HCT116 (cell line): Measurements from ENCODE around the gene CENPS. TPM values are rescaled to one million over a fixed set of nuclear protein-coding genes. Genes with fewer than 3 reads are reported as not detected.

Experiments used
- ATAC-seq: fragments of 200-7000 bp; cut with Tn5 transposase; 2 replicates; pipeline ENCODE4 v1.9.1; 2020; ENCODE audit warnings: mild to moderate bottlenecking, moderate library complexity
- BruUV-seq: library from RNA; stranded (reverse); fragments of 400-500 nt; replicated peaks from 2 replicates; lab custom pipeline; 2021; lab: Mats Ljungman, UMichigan
- CTCF ChIA-PET: fragments of 300-600 bp; sonication (Branson Sonifier 250); formaldehyde crosslinking; loops from one replicate; lab custom pipeline; 2021; ENCODE audit warnings: antibody characterized with exemption; lab: Charles Lee
- POLR2A ChIA-PET: fragments of 300-600, 350-600 bp; sonication (Branson Sonifier 250); formaldehyde crosslinking; loops from one replicate; lab custom pipeline; 2021; ENCODE audit warnings: antibody characterized with exemption; lab: Charles Lee
- RAD21 ChIA-PET, 2 experiments: fragments of 300-600 bp; sonication (Branson Sonifier 250); formaldehyde crosslinking; loops; one replicate each; lab custom pipeline; 2023; ENCODE audit warnings: low total read pairs in 2 of 2; ENCODE audit not compliant: uncharacterized antibody in 2 of 2, unreplicated experiment in 2 of 2, low non-redundant PET in 1 of 2; lab: Charles Lee
- DNase-seq: peaks from one replicate; pipeline ENCODE4 v3.0.0-alpha.2; 2010; ENCODE audit warnings: low read depth, low spot score
- H2AFZ ChIP-seq: fragments of 200-600 bp; shearing (Covaris generic), sonication (generic); 2 replicates; pipeline ENCODE4 v1.6.1; 2017; ENCODE audit warnings: low read depth, mixed run types, mixed read lengths, antibody characterized with exemption, low read length; ENCODE audit not compliant: poor library complexity, severe bottlenecking
- H3K27ac ChIP-seq: 2 replicates; pipeline ENCODE4 v1.5.1; 2012; ENCODE audit warnings: low read depth, low read length
- H3K27me3 ChIP-seq: fragments of 200-600 bp; sonication (generic); 2 replicates; pipeline ENCODE4 v1.6.1; 2016; ENCODE audit warnings: mixed run types, low read length, mixed read lengths; ENCODE audit not compliant: insufficient read depth
- H3K36me3 ChIP-seq, 2 experiments: fragments of 200-500 bp in 1 of 2; fragments of 200-600 bp in 1 of 2; sonication (Bioruptor generic) in 1 of 2; sonication (generic) in 1 of 2; 2 replicates each; pipeline versions ENCODE4 v1.5.1 to v1.6.1; 2014 to 2016; ENCODE audit warnings: low read length in 2 of 2, inconsistent platforms in 1 of 2, mixed read lengths in 1 of 2, mixed run types in 1 of 2; ENCODE audit not compliant: insufficient read depth in 2 of 2, control insufficient read depth in 1 of 2
- H3K4me1 ChIP-seq, 2 experiments: fragments of 200-600 bp in 1 of 2; sonication (generic) in 1 of 2; 2 replicates each; pipeline versions ENCODE4 v1.5.1 to v1.6.1; 2012 to 2017; ENCODE audit warnings: low read length in 2 of 2, inconsistent platforms in 1 of 2, mild to moderate bottlenecking in 1 of 2, mixed read lengths in 1 of 2, mixed run types in 1 of 2, moderate library complexity in 1 of 2; ENCODE audit not compliant: insufficient read depth in 2 of 2, control insufficient read depth in 1 of 2
- H3K4me2 ChIP-seq: fragments of 200-600 bp; sonication (generic); 2 replicates; pipeline ENCODE4 v1.6.1; 2017; ENCODE audit warnings: mixed run types, low read length, mixed read lengths
- H3K4me3 ChIP-seq, 2 experiments: fragments of 200-600 bp in 1 of 2; sonication (generic) in 1 of 2; replicated peaks in 1 of 2; 2 replicates each; pipeline ENCODE4 v1.5.1; 2011 to 2016; ENCODE audit warnings: low read length in 2 of 2, control low read depth in 1 of 2, low read depth in 1 of 2, mild to moderate bottlenecking in 1 of 2, mixed read lengths in 1 of 2, mixed run types in 1 of 2
- H3K79me2 ChIP-seq: fragments of 200-600 bp; sonication (generic); 2 replicates; pipeline ENCODE4 v1.6.1; 2017; ENCODE audit warnings: mild to moderate bottlenecking, mixed run types, low read length, moderate library complexity, mixed read lengths; ENCODE audit not compliant: insufficient read depth
- H3K9ac ChIP-seq: fragments of 200-600 bp; sonication (generic); 2 replicates; pipeline ENCODE4 v1.6.1; 2016; ENCODE audit warnings: low read length, mixed read lengths
- H3K9me2 ChIP-seq: fragments of 200-600 bp; sonication (generic), shearing (Covaris generic); 2 replicates; pipeline ENCODE4 v1.6.1; 2017; ENCODE audit warnings: mixed run types, mild to moderate bottlenecking, moderate library complexity; ENCODE audit not compliant: insufficient read depth
- H3K9me3 ChIP-seq, 2 experiments: fragments of 200-500 bp in 1 of 2; fragments of 200-600 bp in 1 of 2; sonication (Bioruptor generic) in 1 of 2; sonication (generic) in 1 of 2; 2 replicates each; pipeline ENCODE4 v1.6.1; 2014 to 2017; ENCODE audit warnings: low read length in 2 of 2, mixed read lengths in 2 of 2, inconsistent platforms in 1 of 2, low read depth in 1 of 2, mild to moderate bottlenecking in 1 of 2, mixed run types in 1 of 2, moderate library complexity in 1 of 2; ENCODE audit not compliant: control insufficient read depth in 1 of 2, insufficient read depth in 1 of 2
- H4K20me1 ChIP-seq: fragments of 200-600 bp; sonication (generic), shearing (Covaris generic); 2 replicates; pipeline ENCODE4 v1.6.1; 2017; ENCODE audit warnings: mixed run types, mild to moderate bottlenecking, moderate library complexity; ENCODE audit not compliant: insufficient read depth
- CTCF ChIP-seq, 3 experiments: fragments of 200-600 bp in 1 of 3; sonication (generic) in 1 of 3; IDR thresholded peaks in 2 of 3; conservative IDR thresholded peaks in 1 of 3; 2 replicates each; pipeline ENCODE4 v1.5.1; 2012 to 2017; ENCODE audit warnings: low read depth in 2 of 3, low read length in 2 of 3, antibody characterized with exemption in 1 of 3, borderline replicate concordance in 1 of 3, control low read depth in 1 of 3, mild to moderate bottlenecking in 1 of 3, mixed read lengths in 1 of 3, mixed run types in 1 of 3, moderate library complexity in 1 of 3; ENCODE audit not compliant: insufficient read depth in 1 of 3
- JUND ChIP-seq: IDR thresholded peaks from 2 replicates; pipeline ENCODE4 v1.6.1; 2012
- POLR2AphosphoS5 ChIP-seq: IDR thresholded peaks from 2 replicates; pipeline ENCODE4 v1.6.1; 2011; ENCODE audit warnings: mild to moderate bottlenecking, low read depth, low read length, moderate library complexity
- RAD21 ChIP-seq: IDR thresholded peaks from 2 replicates; pipeline ENCODE4 v1.6.1; 2012; ENCODE audit warnings: low read depth, mild to moderate bottlenecking
- SIN3A ChIP-seq: IDR thresholded peaks from 2 replicates; pipeline ENCODE4 v1.6.1; 2012; ENCODE audit warnings: low read depth
- SP1 ChIP-seq: IDR thresholded peaks from 2 replicates; pipeline ENCODE4 v1.6.1; 2012; ENCODE audit warnings: low read depth
- TCF7L2 ChIP-seq: IDR thresholded peaks from 2 replicates; pipeline ENCODE4 v1.7.0; 2011; ENCODE audit warnings: borderline replicate concordance, inconsistent platforms; ENCODE audit not compliant: insufficient read depth, insufficient read length; ENCODE audit errors: extremely low read depth
- YY1 ChIP-seq: IDR thresholded peaks from 2 replicates; pipeline ENCODE4 v1.6.1; 2011; ENCODE audit warnings: low read length, low read depth, moderate library complexity, mild to moderate bottlenecking; ENCODE audit not compliant: insufficient replicate concordance; ENCODE audit errors: extremely low read depth
- ZFX ChIP-seq: fragments of 450-650 bp; IDR thresholded peaks from 2 replicates; pipeline ENCODE4 v1.6.1; 2017
- intact Hi-C: fragments of 100-400 bp; cut with micrococcal nuclease; formaldehyde crosslinking; loops from 2 replicates; pipeline ENCODE4 v1.10.0; 2022
- total RNA-seq: library from RNA; stranded (reverse); gene quantifications from one replicate; pipeline ENCODE4 v1.2.1, GENCODE V29; 2021; ENCODE audit not compliant: unreplicated experiment
- TF ChIP-seq, protein P1 (sequence below): IDR thresholded peaks from 2 replicates; pipeline ENCODE4 v1.6.1; 2012; ENCODE audit warnings: low read depth

Gene CENPS
- total RNA-seq, 1 experiment from 2014 or later, result 21.9 TPM

- DNase-seq (no peak), ATAC-seq (no peak)
- no peaks in the 10 kb centered on the region for H3K36me3 ChIP-seq
- peaks cover 2 to 18% of the 10 kb centered on the region in 2 experiments; a peak in 3 of 4 replicates for H3K4me1 ChIP-seq
- H3K79me2 ChIP-seq, result peaks cover 8% of the 10 kb centered on the region; the same call in 1 of the 2 replicates
- H3K27ac ChIP-seq, result no peak overlapping the region
- no TSS peak for BruUV-seq
- no peak overlapping the region for H3K4me2 ChIP-seq
- CTCF ChIA-PET, result no interaction called here
- TF ChIP-seq, protein P1, sequence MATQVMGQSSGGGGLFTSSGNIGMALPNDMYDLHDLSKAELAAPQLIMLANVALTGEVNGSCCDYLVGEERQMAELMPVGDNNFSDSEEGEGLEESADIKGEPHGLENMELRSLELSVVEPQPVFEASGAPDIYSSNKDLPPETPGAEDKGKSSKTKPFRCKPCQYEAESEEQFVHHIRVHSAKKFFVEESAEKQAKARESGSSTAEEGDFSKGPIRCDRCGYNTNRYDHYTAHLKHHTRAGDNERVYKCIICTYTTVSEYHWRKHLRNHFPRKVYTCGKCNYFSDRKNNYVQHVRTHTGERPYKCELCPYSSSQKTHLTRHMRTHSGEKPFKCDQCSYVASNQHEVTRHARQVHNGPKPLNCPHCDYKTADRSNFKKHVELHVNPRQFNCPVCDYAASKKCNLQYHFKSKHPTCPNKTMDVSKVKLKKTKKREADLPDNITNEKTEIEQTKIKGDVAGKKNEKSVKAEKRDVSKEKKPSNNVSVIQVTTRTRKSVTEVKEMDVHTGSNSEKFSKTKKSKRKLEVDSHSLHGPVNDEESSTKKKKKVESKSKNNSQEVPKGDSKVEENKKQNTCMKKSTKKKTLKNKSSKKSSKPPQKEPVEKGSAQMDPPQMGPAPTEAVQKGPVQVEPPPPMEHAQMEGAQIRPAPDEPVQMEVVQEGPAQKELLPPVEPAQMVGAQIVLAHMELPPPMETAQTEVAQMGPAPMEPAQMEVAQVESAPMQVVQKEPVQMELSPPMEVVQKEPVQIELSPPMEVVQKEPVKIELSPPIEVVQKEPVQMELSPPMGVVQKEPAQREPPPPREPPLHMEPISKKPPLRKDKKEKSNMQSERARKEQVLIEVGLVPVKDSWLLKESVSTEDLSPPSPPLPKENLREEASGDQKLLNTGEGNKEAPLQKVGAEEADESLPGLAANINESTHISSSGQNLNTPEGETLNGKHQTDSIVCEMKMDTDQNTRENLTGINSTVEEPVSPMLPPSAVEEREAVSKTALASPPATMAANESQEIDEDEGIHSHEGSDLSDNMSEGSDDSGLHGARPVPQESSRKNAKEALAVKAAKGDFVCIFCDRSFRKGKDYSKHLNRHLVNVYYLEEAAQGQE, result no peak
- no peak for TF ChIP-seq TCF7L2
- no peak overlapping the region for H2AFZ ChIP-seq
- POLR2A ChIA-PET, result no interaction called here
- no peaks in the 10 kb centered on the region for H3K9me3 ChIP-seq
- H4K20me1 ChIP-seq, result no peaks in the 10 kb centered on the region
- H3K9me2 ChIP-seq, result no peaks in the 10 kb centered on the region
- no peak overlapping the region for H3K9ac ChIP-seq
- intact Hi-C loops, result no loop called here
- no peak overlapping the region for H3K4me3 ChIP-seq
- RAD21 ChIA-PET, result no interaction called here
- H3K27me3 ChIP-seq, result no peaks in the 10 kb centered on the region
These were observed 4.4 kb downstream of the CENPS start for GRCh38 chr1:10434590-10434989.

DNA sequence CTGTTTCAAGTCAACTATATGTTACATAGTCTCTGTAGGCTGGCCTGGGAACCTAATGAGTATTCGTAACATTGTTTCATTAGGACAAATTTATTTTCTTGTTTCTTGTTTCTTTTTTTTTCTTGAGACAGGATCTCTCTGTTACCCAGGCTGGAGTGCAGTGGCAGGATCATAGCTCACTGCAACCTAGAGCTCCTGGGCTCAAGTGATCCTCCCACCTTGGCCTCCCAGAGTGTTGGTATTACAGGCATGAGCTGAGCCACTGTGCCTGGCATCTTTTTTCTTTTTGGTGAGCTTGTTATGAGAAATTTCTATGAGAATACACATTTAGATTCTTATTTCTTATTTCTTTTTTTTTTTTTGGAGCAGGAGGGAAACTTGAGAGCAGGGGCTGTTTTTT is 6.8 kb downstream of the CENPS start:
- BruUV-seq, result no TSS peak
- DNase-seq, result no peak
- RAD21 ChIA-PET, result no interaction called here
- Histone ChIP-seq H3K27me3 (no peaks in the 10 kb centered on the region), H3K79me2 (no peaks in the 10 kb centered on the region; the same call in 1 of the 2 replicates), H4K20me1 (no peaks in the 10 kb centered on the region), H3K4me1 (no peaks in the 10 kb centered on the region), H3K36me3 (peaks cover 0 to 4% of the 10 kb centered on the region in 2 experiments; a peak in 1 of 4 replicates), H3K9me3 (no peaks in the 10 kb centered on the region), H3K9me2 (no peaks in the 10 kb centered on the region), H3K4me3 (no peak overlapping the region), H3K27ac (no peak overlapping the region), H3K4me2 (no peak overlapping the region), H3K9ac (no peak overlapping the region), H2AFZ (no peak overlapping the region)
- intact Hi-C loops, result no loop called here
- no peak for ATAC-seq
- POLR2A ChIA-PET, result no interaction called here
- CTCF ChIA-PET, result interaction anchor here (1.4 kb wide), 1 partner anchor 57 kb away, joined by 5 read pairs; no protein-coding TSS in a partner anchor
- TF ChIP-seq SP1 (no peak), JUND (no peak), YY1 (no peak), CTCF (IDR thresholded peaks at IDR 0.05 in 2 of 3, conservative IDR thresholded peaks at IDR 0.05 in 1 of 3; ENCODE audit: borderline replicate concordance in 1 of 3, insufficient read depth in 1 of 3, low read depth in 2 of 3, low read length in 2 of 3) (no peak), ZFX (no peak), RAD21 (no peak), POLR2AphosphoS5 (no peak), SIN3A (no peak)
- TF ChIP-seq, protein P1, result no peak
